ENCODE results near the gene SYNJ2BP. TPM values are rescaled to one million over a fixed set of nuclear protein-coding genes. Genes with fewer than 3 reads are reported as not detected.
"Not testable (repeated sequence)": the region's sequence is repeated elsewhere in the genome, so short reads cannot be mapped to it uniquely, and the experiment has no call there.

Gene SYNJ2BP
- polyA plus RNA-seq, 3 donors = 4.9 to 17.5 (median 12.6) TPM

- Histone ChIP-seq H3K27me3 (ENCODE audit: control insufficient read depth in 2 of 2, insufficient read depth in 2 of 2, low read length in 2 of 2) (no peaks in the 10 kb centered on the region), H3K9ac (ENCODE audit: insufficient read depth, low read length, poor library complexity, severe bottlenecking) (no peak overlapping the region), H3K27ac (ENCODE audit: low read depth in 1 of 2, low read length in 2 of 2) (no peak overlapping the region), H3K4me2 (replicated peaks; ENCODE audit: extremely low read depth, low read length, poor library complexity, severe bottlenecking) (no peak overlapping the region), H3K79me2 (ENCODE audit: insufficient read depth, low read length) (no peaks in the 10 kb centered on the region), H3K4me3 (replicated peaks in 1 of 3; ENCODE audit: low read depth in 2 of 3, low read length in 3 of 3) (no peak overlapping the region), H3K36me3 (replicated peaks in 1 of 2; ENCODE audit: control insufficient read depth in 1 of 2, insufficient read depth in 2 of 2, low read length in 2 of 2) (no peaks in the 10 kb centered on the region), H3K9me3 (replicated peaks in 1 of 2; ENCODE audit: control insufficient read depth in 1 of 2, insufficient read depth in 1 of 2, low read length in 2 of 2) (peaks cover 0 to 3% of the 10 kb centered on the region in 2 donors), H3K4me1 (ENCODE audit: control insufficient read depth in 1 of 2, insufficient read depth in 2 of 2, low read length in 2 of 2) (no peaks in the 10 kb centered on the region), H2AFZ (ENCODE audit: insufficient read depth, low read depth, low read length, poor library complexity, severe bottlenecking) (no peak overlapping the region), H4K20me1 (ENCODE audit: insufficient read depth, low read length) (no peaks in the 10 kb centered on the region)
- Mint-ChIP-seq H3K36me3 (no peaks in the 10 kb centered on the region), H3K4me3 (no peak overlapping the region), H3K27me3 (ENCODE audit: low read depth in 3 of 3) (no peaks in the 10 kb centered on the region), H3K4me1 (no peaks in the 10 kb centered on the region), H3K27ac (no peak overlapping the region), H3K9me3 (peaks cover 3 to 26% (median 15%) of the 10 kb centered on the region in 7 donors)
- intact Hi-C loops (cut with micrococcal nuclease) = no loop called here
- 0% methylated on average over 1 of the region's 1 CpG for WGBS (ENCODE audit: insufficient coverage)
- no peak for TF ChIP-seq CTCF (IDR thresholded peaks at IDR 0.05)
- DNase-seq = no peak
Measured at GRCh38 chr14:70425354-70425753, 8.5 kb upstream of the SYNJ2BP start.

GRCh38 chr14:70422538-70422937, 5.6 kb upstream of the SYNJ2BP start:
- Histone ChIP-seq H2AFZ (ENCODE audit: insufficient read depth, low read depth, low read length, poor library complexity, severe bottlenecking) (no peak overlapping the region), H3K27ac (ENCODE audit: low read depth in 1 of 2, low read length in 2 of 2) (no peak overlapping the region), H4K20me1 (ENCODE audit: insufficient read depth, low read length) (no peaks in the 10 kb centered on the region), H3K79me2 (ENCODE audit: insufficient read depth, low read length) (no peaks in the 10 kb centered on the region), H3K27me3 (ENCODE audit: control insufficient read depth in 2 of 2, insufficient read depth in 2 of 2, low read length in 2 of 2) (no peaks in the 10 kb centered on the region), H3K4me2 (replicated peaks; ENCODE audit: extremely low read depth, low read length, poor library complexity, severe bottlenecking) (no peak overlapping the region), H3K4me3 (replicated peaks in 1 of 3; ENCODE audit: low read depth in 2 of 3, low read length in 3 of 3) (no peak overlapping the region), H3K36me3 (replicated peaks in 1 of 2; ENCODE audit: control insufficient read depth in 1 of 2, insufficient read depth in 2 of 2, low read length in 2 of 2) (no peaks in the 10 kb centered on the region), H3K9me3 (replicated peaks in 1 of 2; ENCODE audit: control insufficient read depth in 1 of 2, insufficient read depth in 1 of 2, low read length in 2 of 2) (peaks cover 0 to 3% of the 10 kb centered on the region in 2 donors), H3K9ac (ENCODE audit: insufficient read depth, low read length, poor library complexity, severe bottlenecking) (no peak overlapping the region), H3K4me1 (ENCODE audit: control insufficient read depth in 1 of 2, insufficient read depth in 2 of 2, low read length in 2 of 2) (no peaks in the 10 kb centered on the region)
- intact Hi-C loops (cut with micrococcal nuclease) = no loop called here
- no peak for DNase-seq
- peaks cover 0 to 16% (median 9%) of the 10 kb centered on the region in 7 donors for H3K9me3 Mint-ChIP-seq
- H3K4me1 Mint-ChIP-seq = no peaks in the 10 kb centered on the region
- no peak overlapping the region for H3K27ac Mint-ChIP-seq
- H3K4me3 Mint-ChIP-seq = no peak overlapping the region
- WGBS (ENCODE audit: insufficient coverage) = 88% methylated on average over 1 of the region's 2 CpGs
- no peaks in the 10 kb centered on the region for H3K27me3 Mint-ChIP-seq (ENCODE audit: low read depth in 3 of 3)
- TF ChIP-seq CTCF (IDR thresholded peaks at IDR 0.05) = no peak
- H3K36me3 Mint-ChIP-seq = no peaks in the 10 kb centered on the region

- H3K79me2 ChIP-seq (ENCODE audit: insufficient read depth, low read length); H3K9me3 Mint-ChIP-seq; H2AFZ ChIP-seq (ENCODE audit: insufficient read depth, low read depth, low read length, poor library complexity, severe bottlenecking); H3K4me2 ChIP-seq (replicated peaks; ENCODE audit: extremely low read depth, low read length, poor library complexity, severe bottlenecking); H3K9ac ChIP-seq (ENCODE audit: insufficient read depth, low read length, poor library complexity, severe bottlenecking); intact Hi-C loops (cut with micrococcal nuclease); H3K27ac ChIP-seq (ENCODE audit: low read depth in 1 of 2, low read length in 2 of 2); H3K9me3 ChIP-seq (replicated peaks in 1 of 2; ENCODE audit: control insufficient read depth in 1 of 2, insufficient read depth in 1 of 2, low read length in 2 of 2); H3K27ac Mint-ChIP-seq; H4K20me1 ChIP-seq (ENCODE audit: insufficient read depth, low read length); H3K27me3 ChIP-seq (ENCODE audit: control insufficient read depth in 2 of 2, insufficient read depth in 2 of 2, low read length in 2 of 2); DNase-seq; H3K36me3 ChIP-seq (replicated peaks in 1 of 2; ENCODE audit: control insufficient read depth in 1 of 2, insufficient read depth in 2 of 2, low read length in 2 of 2); H3K27me3 Mint-ChIP-seq (ENCODE audit: low read depth in 3 of 3); H3K4me3 Mint-ChIP-seq; H3K36me3 Mint-ChIP-seq; H3K4me3 ChIP-seq (replicated peaks in 1 of 3; ENCODE audit: low read depth in 2 of 3, low read length in 3 of 3): not testable (repeated sequence)
- peaks cover 9 to 10% of the 10 kb centered on the region in 2 donors for H3K4me1 ChIP-seq (ENCODE audit: control insufficient read depth in 1 of 2, insufficient read depth in 2 of 2, low read length in 2 of 2)
- H3K4me1 Mint-ChIP-seq = peaks cover 23% of the 10 kb centered on the region
- 74% methylated on average over 3 of the region's 4 CpGs for WGBS (ENCODE audit: insufficient coverage)
Measured at GRCh38 chr14:70419270-70419931, 2.5 kb upstream of the SYNJ2BP start.
